HUES6 (cell line): Measurements from ENCODE around the gene FEN1.

Experiments
- H3K27ac ChIP-seq: 2 replicates; pipeline ENCODE4 v1.7.0; 2013; ENCODE audit warnings: low read depth, mild to moderate bottlenecking, low read length, inconsistent platforms
- H3K27me3 ChIP-seq: 2 replicates; pipeline ENCODE4 v1.6.1; 2013; ENCODE audit warnings: low read length; ENCODE audit not compliant: control insufficient read depth, insufficient read depth
- H3K36me3 ChIP-seq: 2 replicates; pipeline ENCODE4 v1.6.1; 2013; ENCODE audit warnings: low read length; ENCODE audit not compliant: control insufficient read depth, insufficient read depth
- H3K4me1 ChIP-seq: 2 replicates; pipeline ENCODE4 v1.6.1; 2013; ENCODE audit warnings: low read length; ENCODE audit not compliant: control insufficient read depth, insufficient read depth
- H3K4me3 ChIP-seq: 2 replicates; pipeline ENCODE4 v1.5.1; 2013; ENCODE audit warnings: low read depth, low read length
- H3K9ac ChIP-seq: one replicate; pipeline ENCODE4 v1.6.1; 2013; ENCODE audit warnings: mild to moderate bottlenecking, low read length
- H3K9me3 ChIP-seq: 2 replicates; pipeline ENCODE4 v1.6.1; 2013; ENCODE audit warnings: low read depth, low read length; ENCODE audit not compliant: control insufficient read depth, insufficient read depth

FEN1 gene

GRCh38 chr11:61829806-61830205, 37.1 kb downstream of the FEN1 start:
- no peaks in the 10 kb centered on the region for H3K9me3 ChIP-seq
- H3K4me1 ChIP-seq, result peaks cover 61% of the 10 kb centered on the region
- no peak overlapping the region; the same call in 1 of the 2 replicates for H3K27ac ChIP-seq
- H3K4me3 ChIP-seq, result peak overlapping the region; percentile 99
- peaks cover 29% of the 10 kb centered on the region; the same call in 1 of the 2 replicates for H3K36me3 ChIP-seq
- no peaks in the 10 kb centered on the region for H3K27me3 ChIP-seq
- H3K9ac ChIP-seq, result peak overlapping the region; percentile 98

GRCh38 chr11:61830237-61831105, 37.8 kb downstream of the FEN1 start:
- H3K4me1 ChIP-seq, result peaks cover 66% of the 10 kb centered on the region
- no peaks in the 10 kb centered on the region for H3K9me3 ChIP-seq
- H3K4me3 ChIP-seq, result peak overlapping the region; percentile 99
- peaks cover 29% of the 10 kb centered on the region; the same call in 1 of the 2 replicates for H3K36me3 ChIP-seq
- no peaks in the 10 kb centered on the region for H3K27me3 ChIP-seq
- H3K9ac ChIP-seq, result peak overlapping the region; percentile 98
- H3K27ac ChIP-seq, result no peak overlapping the region

GRCh38 chr11:61832207-61832606, 39.5 kb downstream of the FEN1 start:
- Histone ChIP-seq H3K9me3 (no peaks in the 10 kb centered on the region), H3K9ac (no peak overlapping the region), H3K27ac (no peak overlapping the region), H3K27me3 (no peaks in the 10 kb centered on the region), H3K4me3 (no peak overlapping the region), H3K4me1 (peaks cover 58% of the 10 kb centered on the region), H3K36me3 (peaks cover 32% of the 10 kb centered on the region)

- Histone ChIP-seq H3K4me3 (no peak overlapping the region), H3K9ac (no peak overlapping the region), H3K9me3 (no peaks in the 10 kb centered on the region), H3K4me1 (peaks cover 57% of the 10 kb centered on the region), H3K36me3 (peaks cover 37% of the 10 kb centered on the region), H3K27ac (no peak overlapping the region), H3K27me3 (no peaks in the 10 kb centered on the region)
Measured at GRCh38 chr11:61832754-61833153, 40.0 kb downstream of the FEN1 start.

- H3K27ac ChIP-seq, result no peak overlapping the region
- peaks cover 57% of the 10 kb centered on the region for H3K4me1 ChIP-seq
- no peaks in the 10 kb centered on the region for H3K9me3 ChIP-seq
- H3K4me3 ChIP-seq, result no peak overlapping the region; the same call in 1 of the 2 replicates
- no peaks in the 10 kb centered on the region for H3K27me3 ChIP-seq
- no peak overlapping the region for H3K9ac ChIP-seq
- peaks cover 44% of the 10 kb centered on the region for H3K36me3 ChIP-seq
Measured at GRCh38 chr11:61833471-61833870, 40.8 kb downstream of the FEN1 start.

- H3K4me1 ChIP-seq, result peaks cover 57% of the 10 kb centered on the region
- no peaks in the 10 kb centered on the region for H3K9me3 ChIP-seq
- H3K27me3 ChIP-seq, result no peaks in the 10 kb centered on the region
- H3K36me3 ChIP-seq, result peaks cover 49% of the 10 kb centered on the region
- H3K9ac ChIP-seq, result peak overlapping the region; percentile 23
- H3K4me3 ChIP-seq, result peak overlapping the region; percentile 4; the same call in 1 of the 2 replicates
- peak overlapping the region; percentile 5; the same call in 1 of the 2 replicates for H3K27ac ChIP-seq
Measured at GRCh38 chr11:61833926-61834277, 41.2 kb downstream of the FEN1 start.

GRCh38 chr11:61834278-61835048, 41.8 kb downstream of the FEN1 start:
- H3K27me3 ChIP-seq, result no peaks in the 10 kb centered on the region
- H3K4me1 ChIP-seq, result peaks cover 54% of the 10 kb centered on the region
- H3K27ac ChIP-seq, result peak overlapping the region; percentile 48; the same call in 1 of the 2 replicates
- H3K36me3 ChIP-seq, result peaks cover 52% of the 10 kb centered on the region
- peak overlapping the region; percentile 23 for H3K9ac ChIP-seq
- H3K9me3 ChIP-seq, result no peaks in the 10 kb centered on the region
- peak overlapping the region; percentile 4; the same call in 1 of the 2 replicates for H3K4me3 ChIP-seq

GRCh38 chr11:61836193-61836592, 43.5 kb downstream of the FEN1 start:
- Histone ChIP-seq H3K27ac (no peak overlapping the region), H3K9ac (no peak overlapping the region)

GRCh38 chr11:61837411-61838005, 44.8 kb downstream of the FEN1 start:
- Histone ChIP-seq H3K4me3 (no peak overlapping the region), H3K4me1 (peaks cover 29% of the 10 kb centered on the region), H3K9ac (no peak overlapping the region), H3K27ac (no peak overlapping the region), H3K27me3 (no peaks in the 10 kb centered on the region), H3K36me3 (peaks cover 70% of the 10 kb centered on the region), H3K9me3 (no peaks in the 10 kb centered on the region)

More at GRCh38 chr11:61836193-61836592, 43.5 kb downstream of the FEN1 start:
- Histone ChIP-seq H3K4me3 (no peak overlapping the region), H3K27me3 (no peaks in the 10 kb centered on the region), H3K9me3 (no peaks in the 10 kb centered on the region), H3K4me1 (peaks cover 38% of the 10 kb centered on the region), H3K36me3 (peaks cover 69% of the 10 kb centered on the region)

- Histone ChIP-seq H3K27ac (no peak overlapping the region), H3K36me3 (peaks cover 73% of the 10 kb centered on the region)
Measured at GRCh38 chr11:61838501-61838900, 45.8 kb downstream of the FEN1 start.

More at GRCh38 chr11:61838501-61838900, 45.8 kb downstream of the FEN1 start:
- H3K9me3 ChIP-seq, result no peaks in the 10 kb centered on the region
- no peaks in the 10 kb centered on the region for H3K27me3 ChIP-seq
- H3K4me1 ChIP-seq, result peaks cover 20% of the 10 kb centered on the region
- H3K4me3 ChIP-seq, result no peak overlapping the region
- H3K9ac ChIP-seq, result no peak overlapping the region
